ENCODE measurements around the gene HAO2.

Gene HAO2

GRCh38 chr1:119368554-119368953, at the start of gene HAO2:
TSS of gene HAO2 (plus strand) at chr1:119368785. CDS start at chr1:119381086, 12,301 bp downstream.
- Histone ChIP-seq H3K27me3 (ENCODE audit: control insufficient read depth, insufficient read depth, low read length) (no peaks in the 10 kb centered on the region), H3K4me3 (ENCODE audit: low read length) (no peak within 1 kb of the TSS), H3K36me3 (ENCODE audit: control insufficient read depth, insufficient read depth, low read length) (no peaks in the 10 kb centered on the region), H3K27ac (ENCODE audit: low read depth, low read length) (no peak within 1 kb of the TSS), H3K4me1 (ENCODE audit: control insufficient read depth, insufficient read depth, low read length) (no peaks in the 10 kb centered on the region), H3K9ac (ENCODE audit: low read length) (no peak within 1 kb of the TSS)

- no peak overlapping the region for H3K9ac ChIP-seq (ENCODE audit: low read length)
- no peak overlapping the region for H3K27ac ChIP-seq (ENCODE audit: low read depth, low read length)
- H3K4me1 ChIP-seq (ENCODE audit: control insufficient read depth, insufficient read depth, low read length), result peaks cover 3% of the 10 kb centered on the region
- no peak overlapping the region for H3K4me3 ChIP-seq (ENCODE audit: low read length)
- H3K27me3 ChIP-seq (ENCODE audit: control insufficient read depth, insufficient read depth, low read length), result no peaks in the 10 kb centered on the region
- no peaks in the 10 kb centered on the region for H3K36me3 ChIP-seq (ENCODE audit: control insufficient read depth, insufficient read depth, low read length)
Observed at GRCh38 chr1:119320100-119320499, 48.5 kb upstream of the HAO2 start.

- peaks cover 8% of the 10 kb centered on the region for H3K4me1 ChIP-seq (ENCODE audit: control insufficient read depth, insufficient read depth, low read length)
- H3K27me3 ChIP-seq (ENCODE audit: control insufficient read depth, insufficient read depth, low read length), result no peaks in the 10 kb centered on the region
- H3K36me3 ChIP-seq (ENCODE audit: control insufficient read depth, insufficient read depth, low read length), result no peaks in the 10 kb centered on the region
- no peak overlapping the region for H3K9ac ChIP-seq (ENCODE audit: low read length)
- no peak overlapping the region for H3K4me3 ChIP-seq (ENCODE audit: low read length)
- no peak overlapping the region for H3K27ac ChIP-seq (ENCODE audit: low read depth, low read length)
Observed at GRCh38 chr1:119321666-119322419, 46.7 kb upstream of the HAO2 start.

GRCh38 chr1:119323216-119323982, 45.2 kb upstream of the HAO2 start:
- Histone ChIP-seq H3K9ac (ENCODE audit: low read length) (no peak overlapping the region), H3K4me3 (ENCODE audit: low read length) (no peak overlapping the region), H3K4me1 (ENCODE audit: control insufficient read depth, insufficient read depth, low read length) (peaks cover 14% of the 10 kb centered on the region), H3K27ac (ENCODE audit: low read depth, low read length) (no peak overlapping the region), H3K27me3 (ENCODE audit: control insufficient read depth, insufficient read depth, low read length) (no peaks in the 10 kb centered on the region), H3K36me3 (ENCODE audit: control insufficient read depth, insufficient read depth, low read length) (no peaks in the 10 kb centered on the region)

GRCh38 chr1:119324198-119324597, 44.4 kb upstream of the HAO2 start:
- H3K36me3 ChIP-seq (ENCODE audit: control insufficient read depth, insufficient read depth, low read length), result no peaks in the 10 kb centered on the region
- H3K9ac ChIP-seq (ENCODE audit: low read length), result no peak overlapping the region
- peaks cover 19% of the 10 kb centered on the region for H3K4me1 ChIP-seq (ENCODE audit: control insufficient read depth, insufficient read depth, low read length)
- H3K27me3 ChIP-seq (ENCODE audit: control insufficient read depth, insufficient read depth, low read length), result no peaks in the 10 kb centered on the region
- no peak overlapping the region for H3K4me3 ChIP-seq (ENCODE audit: low read length)
- H3K27ac ChIP-seq (ENCODE audit: low read depth, low read length), result no peak overlapping the region

GRCh38 chr1:119326251-119326650, 42.3 kb upstream of the HAO2 start:
- no peaks in the 10 kb centered on the region for H3K27me3 ChIP-seq (ENCODE audit: control insufficient read depth, insufficient read depth, low read length)
- no peaks in the 10 kb centered on the region for H3K36me3 ChIP-seq (ENCODE audit: control insufficient read depth, insufficient read depth, low read length)
- H3K4me1 ChIP-seq (ENCODE audit: control insufficient read depth, insufficient read depth, low read length), result peaks cover 24% of the 10 kb centered on the region
- no peak overlapping the region for H3K9ac ChIP-seq (ENCODE audit: low read length)
- no peak overlapping the region for H3K27ac ChIP-seq (ENCODE audit: low read depth, low read length)
- H3K4me3 ChIP-seq (ENCODE audit: low read length), result no peak overlapping the region

- H3K4me1 ChIP-seq (ENCODE audit: control insufficient read depth, insufficient read depth, low read length), result peaks cover 21% of the 10 kb centered on the region
- H3K27ac ChIP-seq (ENCODE audit: low read depth, low read length), result peak overlapping the region; percentile 62
- H3K9ac ChIP-seq (ENCODE audit: low read length), result peak overlapping the region; percentile 14
- H3K36me3 ChIP-seq (ENCODE audit: control insufficient read depth, insufficient read depth, low read length), result no peaks in the 10 kb centered on the region
- H3K27me3 ChIP-seq (ENCODE audit: control insufficient read depth, insufficient read depth, low read length), result no peaks in the 10 kb centered on the region
- peak overlapping the region; percentile 60 for H3K4me3 ChIP-seq (ENCODE audit: low read length)
Observed at GRCh38 chr1:119327094-119327449, 41.5 kb upstream of the HAO2 start.

GRCh38 chr1:119327450-119328155, 41.0 kb upstream of the HAO2 start:
- Histone ChIP-seq H3K4me1 (ENCODE audit: control insufficient read depth, insufficient read depth, low read length) (peaks cover 21% of the 10 kb centered on the region), H3K36me3 (ENCODE audit: control insufficient read depth, insufficient read depth, low read length) (no peaks in the 10 kb centered on the region), H3K27ac (ENCODE audit: low read depth, low read length) (peak overlapping the region; percentile 63), H3K4me3 (ENCODE audit: low read length) (peak overlapping the region; percentile 60), H3K27me3 (ENCODE audit: control insufficient read depth, insufficient read depth, low read length) (no peaks in the 10 kb centered on the region), H3K9ac (ENCODE audit: low read length) (no peak overlapping the region)

GRCh38 chr1:119329541-119330461, 38.8 kb upstream of the HAO2 start:
- peaks cover 21% of the 10 kb centered on the region for H3K4me1 ChIP-seq (ENCODE audit: control insufficient read depth, insufficient read depth, low read length)
- no peak overlapping the region for H3K4me3 ChIP-seq (ENCODE audit: low read length)
- no peaks in the 10 kb centered on the region for H3K36me3 ChIP-seq (ENCODE audit: control insufficient read depth, insufficient read depth, low read length)
- no peaks in the 10 kb centered on the region for H3K27me3 ChIP-seq (ENCODE audit: control insufficient read depth, insufficient read depth, low read length)
- peak overlapping the region; percentile 16 for H3K27ac ChIP-seq (ENCODE audit: low read depth, low read length)
- no peak overlapping the region for H3K9ac ChIP-seq (ENCODE audit: low read length)

GRCh38 chr1:119330466-119331189, 38.0 kb upstream of the HAO2 start:
- H3K27me3 ChIP-seq (ENCODE audit: control insufficient read depth, insufficient read depth, low read length), result no peaks in the 10 kb centered on the region
- H3K4me1 ChIP-seq (ENCODE audit: control insufficient read depth, insufficient read depth, low read length), result peaks cover 21% of the 10 kb centered on the region
- peak overlapping the region; percentile 14 for H3K27ac ChIP-seq (ENCODE audit: low read depth, low read length)
- H3K4me3 ChIP-seq (ENCODE audit: low read length), result no peak overlapping the region
- H3K9ac ChIP-seq (ENCODE audit: low read length), result no peak overlapping the region
- H3K36me3 ChIP-seq (ENCODE audit: control insufficient read depth, insufficient read depth, low read length), result no peaks in the 10 kb centered on the region

- Histone ChIP-seq H3K27me3 (ENCODE audit: control insufficient read depth, insufficient read depth, low read length) (no peaks in the 10 kb centered on the region), H3K9ac (ENCODE audit: low read length) (no peak overlapping the region), H3K27ac (ENCODE audit: low read depth, low read length) (no peak overlapping the region), H3K4me3 (ENCODE audit: low read length) (no peak overlapping the region), H3K36me3 (ENCODE audit: control insufficient read depth, insufficient read depth, low read length) (no peaks in the 10 kb centered on the region), H3K4me1 (ENCODE audit: control insufficient read depth, insufficient read depth, low read length) (peaks cover 20% of the 10 kb centered on the region)
Observed at GRCh38 chr1:119331190-119331515, 37.4 kb upstream of the HAO2 start.

All from rectal smooth muscle tissue (tissue), 1 donor.